Sigmoid colon (tissue), 7 donors: ENCODE results near the gene STN1. TPM values are rescaled to one million over a fixed set of nuclear protein-coding genes. Genes with fewer than 3 reads are reported as not detected.

Source experiments
- DNase-seq: peaks from one replicate; pipeline ENCODE4 v3.0.0-alpha.2; 2019
- H3K27ac ChIP-seq, 4 donors: fragments of 200-600 bp; sonication (generic); one replicate each; pipeline ENCODE4 v1.5.1; 2016 to 2019; ENCODE audit warnings: mild to moderate bottlenecking in 1 of 4
- H3K27me3 ChIP-seq, 3 donors: fragments of 200-600 bp; sonication (generic); one replicate each; pipeline ENCODE4 v1.5.1; 2019; ENCODE audit warnings: mild to moderate bottlenecking in 1 of 3
- H3K36me3 ChIP-seq, 4 donors: fragments of 200-600 bp; sonication (generic); one replicate each; pipeline ENCODE4 v1.5.1; 2016 to 2019
- H3K4me1 ChIP-seq, 4 donors: fragments of 200-600 bp; sonication (generic); one replicate each; pipeline ENCODE4 v1.5.1; 2017 to 2019
- H3K4me3 ChIP-seq, 4 donors: fragments of 200-600 bp; sonication (generic); one replicate each; pipeline ENCODE4 v1.5.1; 2017 to 2019; ENCODE audit warnings: mild to moderate bottlenecking in 2 of 4, moderate library complexity in 1 of 4
- H3K9me3 ChIP-seq, 4 donors: fragments of 200-600 bp in 3 of 4; sonication (generic) in 3 of 4; one replicate each; pipeline versions ENCODE4 v1.5.1 to v1.6.1; 2013 to 2019
- EP300 ChIP-seq, 4 donors: sonication (generic); formaldehyde crosslinking; IDR thresholded peaks; one replicate each; pipeline ENCODE4 v1.6.1; 2017; ENCODE audit warnings: antibody characterized with exemption in 4 of 4
- POLR2A ChIP-seq, 2 donors: fragments of 450-650 bp; IDR thresholded peaks; one replicate each; pipeline ENCODE4 v1.6.1; 2016; ENCODE audit warnings: antibody characterized with exemption in 2 of 2, mild to moderate bottlenecking in 2 of 2, moderate library complexity in 2 of 2
- POLR2AphosphoS5 ChIP-seq, 4 donors: sonication (generic); formaldehyde crosslinking; IDR thresholded peaks; one replicate each; pipeline ENCODE4 v1.6.1; 2017; ENCODE audit warnings: antibody characterized with exemption in 4 of 4
- WGBS, 2 donors: extraction: QIAGEN DNeasy Blood & Tissue Kit; methylation state at CpG; one replicate each; pipeline ENCODE4 v1.1.7; 2013; 5-methylcytosine and 5-hydroxymethylcytosine counted together
- intact Hi-C: fragments of 100-400 bp; cut with DNase I; formaldehyde crosslinking; loops from one replicate; pipeline ENCODE4 v1.15.1; 2023
- polyA plus RNA-seq, 3 donors: library from polyadenylated mRNA; stranded (reverse); fragments of 200-250 nt; gene quantifications; one replicate each; pipeline ENCODE4 v1.2.3, GENCODE V29; 2013
- total RNA-seq, 4 donors: library from RNA; depleted of rRNA; stranded (reverse); fragments of >200 nt; gene quantifications; one replicate each; pipeline ENCODE4 v1.1.0, GENCODE V29; 2016
- TF ChIP-seq, protein P1 (sequence below), 4 experiments: fragments of 450-650 bp in 3 of 4; fragments of 200-600 bp in 1 of 4; IDR thresholded peaks; one replicate each; pipeline ENCODE4 v1.5.1; 2016 to 2019; ENCODE audit warnings: antibody characterized with exemption in 4 of 4, mild to moderate bottlenecking in 3 of 4, moderate library complexity in 2 of 4
- donor health status: healthy with polysubstance abuse.
- donor health status: Bipolar disorder and iron deficiency.
- donor health status: healthy.

Gene STN1
- total and polyA plus RNA-seq, 7 donors = 16.0 to 27.7 (median 22.4) TPM

GRCh38 chr10:103958996-103959395, 41.0 kb upstream of the STN1 start:
- intact Hi-C loops = no loop called here
- Histone ChIP-seq H3K4me1 (no peaks in the 10 kb centered on the region), H3K36me3 (no peaks in the 10 kb centered on the region), H3K4me3 (no peak overlapping the region), H3K27ac (no peak overlapping the region), H3K9me3 (peaks cover 0 to 3% (median 0%) of the 10 kb centered on the region in 4 donors), H3K27me3 (no peaks in the 10 kb centered on the region)
- DNase-seq = no peak
- WGBS, 2 donors = 93 to 99% methylated on average over 2 of the region's 2 CpGs
- TF ChIP-seq POLR2A (IDR thresholded peaks at IDR 0.05) = no peak
- no peak for TF ChIP-seq POLR2AphosphoS5 (IDR thresholded peaks at IDR 0.05)
- no peak for TF ChIP-seq EP300 (IDR thresholded peaks at IDR 0.05)
- TF ChIP-seq, protein P1, sequence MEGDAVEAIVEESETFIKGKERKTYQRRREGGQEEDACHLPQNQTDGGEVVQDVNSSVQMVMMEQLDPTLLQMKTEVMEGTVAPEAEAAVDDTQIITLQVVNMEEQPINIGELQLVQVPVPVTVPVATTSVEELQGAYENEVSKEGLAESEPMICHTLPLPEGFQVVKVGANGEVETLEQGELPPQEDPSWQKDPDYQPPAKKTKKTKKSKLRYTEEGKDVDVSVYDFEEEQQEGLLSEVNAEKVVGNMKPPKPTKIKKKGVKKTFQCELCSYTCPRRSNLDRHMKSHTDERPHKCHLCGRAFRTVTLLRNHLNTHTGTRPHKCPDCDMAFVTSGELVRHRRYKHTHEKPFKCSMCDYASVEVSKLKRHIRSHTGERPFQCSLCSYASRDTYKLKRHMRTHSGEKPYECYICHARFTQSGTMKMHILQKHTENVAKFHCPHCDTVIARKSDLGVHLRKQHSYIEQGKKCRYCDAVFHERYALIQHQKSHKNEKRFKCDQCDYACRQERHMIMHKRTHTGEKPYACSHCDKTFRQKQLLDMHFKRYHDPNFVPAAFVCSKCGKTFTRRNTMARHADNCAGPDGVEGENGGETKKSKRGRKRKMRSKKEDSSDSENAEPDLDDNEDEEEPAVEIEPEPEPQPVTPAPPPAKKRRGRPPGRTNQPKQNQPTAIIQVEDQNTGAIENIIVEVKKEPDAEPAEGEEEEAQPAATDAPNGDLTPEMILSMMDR (IDR thresholded peaks at IDR 0.05) = no peak

- TF ChIP-seq, protein P1 (IDR thresholded peaks at IDR 0.05) = no peak
- no peak for TF ChIP-seq POLR2A (IDR thresholded peaks at IDR 0.05)
- no peak for TF ChIP-seq EP300 (IDR thresholded peaks at IDR 0.05)
- no peak for TF ChIP-seq POLR2AphosphoS5 (IDR thresholded peaks at IDR 0.05)
- H3K36me3 ChIP-seq = no peaks in the 10 kb centered on the region
- no peaks in the 10 kb centered on the region for H3K4me1 ChIP-seq
- WGBS, 2 donors = 96 to 100% methylated on average over 1 of the region's 1 CpG
- intact Hi-C loops = no loop called here
- no peak overlapping the region for H3K4me3 ChIP-seq
- H3K9me3 ChIP-seq = peaks cover 0 to 3% (median 0%) of the 10 kb centered on the region in 4 donors
- no peak for DNase-seq
- no peak overlapping the region for H3K27ac ChIP-seq
- H3K27me3 ChIP-seq = no peaks in the 10 kb centered on the region
Observed at GRCh38 chr10:103954543-103954942, 36.6 kb upstream of the STN1 start.

- H3K27ac ChIP-seq = no peak overlapping the region
- peaks cover 0 to 3% (median 0%) of the 10 kb centered on the region in 4 donors for H3K9me3 ChIP-seq
- H3K4me3 ChIP-seq = no peak overlapping the region
- no peak for DNase-seq
- no peaks in the 10 kb centered on the region for H3K4me1 ChIP-seq
- TF ChIP-seq POLR2A (IDR thresholded peaks at IDR 0.05) (no peak), POLR2AphosphoS5 (IDR thresholded peaks at IDR 0.05) (no peak), EP300 (IDR thresholded peaks at IDR 0.05) (no peak)
- TF ChIP-seq, protein P1 (IDR thresholded peaks at IDR 0.05) = no peak
- intact Hi-C loops = no loop called here
- H3K27me3 ChIP-seq = no peaks in the 10 kb centered on the region
- 28 to 59% methylated on average over 4 of the region's 4 CpGs for WGBS, 2 donors
- H3K36me3 ChIP-seq = no peaks in the 10 kb centered on the region
Observed at GRCh38 chr10:103951942-103952341, 34.0 kb upstream of the STN1 start.

DNA sequence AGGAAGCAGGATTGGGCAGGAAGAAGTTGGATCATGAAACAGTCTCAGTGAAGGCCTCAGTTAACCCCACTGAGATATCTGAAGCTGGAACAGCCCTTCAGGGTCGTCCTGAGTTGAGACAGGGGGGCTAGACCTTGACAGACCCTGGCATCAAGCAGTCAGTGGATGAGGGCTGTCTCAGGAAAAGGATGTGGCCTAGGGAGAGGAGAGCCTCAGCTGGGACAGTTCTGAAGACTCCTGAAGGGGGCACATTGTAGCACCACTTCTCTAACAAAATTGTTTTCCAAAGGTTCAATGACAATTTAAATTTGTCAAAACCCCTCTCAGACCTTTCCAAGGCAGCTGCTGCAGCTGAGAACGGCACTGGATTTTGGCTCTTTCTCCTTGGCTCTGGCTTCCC, 33.2 kb upstream of the STN1 start:
- TF ChIP-seq EP300 (IDR thresholded peaks at IDR 0.05) (no peak), POLR2AphosphoS5 (IDR thresholded peaks at IDR 0.05) (no peak), POLR2A (IDR thresholded peaks at IDR 0.05) (no peak)
- TF ChIP-seq, protein P1 (IDR thresholded peaks at IDR 0.05) = no peak
- Histone ChIP-seq H3K27me3 (no peaks in the 10 kb centered on the region), H3K4me3 (no peak overlapping the region), H3K4me1 (no peaks in the 10 kb centered on the region), H3K36me3 (no peaks in the 10 kb centered on the region), H3K27ac (no peak overlapping the region), H3K9me3 (peaks cover 0 to 3% (median 0%) of the 10 kb centered on the region in 4 donors)
- no peak for DNase-seq
- 61 to 71% methylated on average over 2 of the region's 2 CpGs for WGBS, 2 donors
- intact Hi-C loops = no loop called here

- 92 to 95% methylated on average over 4 of the region's 4 CpGs for WGBS, 2 donors
- Histone ChIP-seq H3K36me3 (no peaks in the 10 kb centered on the region), H3K27me3 (no peaks in the 10 kb centered on the region), H3K4me3 (no peak overlapping the region), H3K27ac (no peak overlapping the region), H3K4me1 (no peaks in the 10 kb centered on the region), H3K9me3 (peaks cover 0 to 3% (median 0%) of the 10 kb centered on the region in 4 donors)
- TF ChIP-seq POLR2A (IDR thresholded peaks at IDR 0.05) (no peak), EP300 (IDR thresholded peaks at IDR 0.05) (no peak), POLR2AphosphoS5 (IDR thresholded peaks at IDR 0.05) (no peak)
- TF ChIP-seq, protein P1 (IDR thresholded peaks at IDR 0.05) = no peak
- DNase-seq = no peak
- intact Hi-C loops = no loop called here
Observed at GRCh38 chr10:103949728-103950127, 31.7 kb upstream of the STN1 start.
